ENCODE data around the gene LRRC8E.

The LRRC8E gene

DNA sequence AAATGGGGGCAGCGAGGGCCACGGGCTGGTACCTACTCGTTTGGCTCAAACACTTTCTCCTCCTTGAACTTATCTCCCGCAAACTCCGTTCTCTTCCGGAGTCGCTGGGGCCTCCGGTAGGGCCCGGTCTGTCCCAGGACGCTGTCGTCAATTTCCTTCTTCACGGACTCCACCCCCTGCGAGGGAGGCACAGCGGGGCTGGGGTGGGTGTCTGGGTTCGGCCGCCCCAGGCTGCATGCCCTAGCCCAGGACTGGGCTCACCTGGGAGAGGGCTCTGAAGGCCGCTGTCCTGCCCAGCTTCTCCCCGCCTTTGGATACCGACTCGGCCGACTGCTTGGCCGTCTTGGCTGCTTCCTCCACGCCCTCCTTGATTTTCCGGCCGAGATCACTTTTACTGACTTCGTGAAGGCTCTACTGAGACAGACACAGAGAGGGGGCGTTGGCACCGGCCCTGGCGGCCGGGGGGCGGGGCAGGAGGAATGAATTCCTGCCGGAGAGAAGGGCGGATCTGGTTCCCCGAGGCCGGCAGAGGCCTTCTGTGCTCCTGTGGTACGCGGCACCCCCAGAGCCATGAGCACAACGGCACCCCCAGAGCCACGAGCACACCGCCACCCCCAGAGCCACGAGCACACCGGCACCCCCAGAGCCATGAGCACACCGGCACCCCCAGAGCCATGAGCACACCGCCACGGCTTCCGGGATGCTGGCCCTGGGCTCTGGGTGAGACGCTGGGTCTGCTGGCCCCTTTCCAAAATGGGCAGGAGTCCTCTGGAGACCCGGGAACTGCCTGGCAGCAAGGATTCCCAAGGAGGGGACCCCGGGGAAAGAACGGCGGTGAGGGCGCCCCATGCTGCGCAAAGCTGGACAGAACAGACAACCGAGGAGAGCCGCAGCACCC lies 45.8 kb downstream of the LRRC8E start:
- no peak for FAIRE-seq

GRCh38 chr19:7934766-7935165 lies 46.5 kb downstream of the LRRC8E start:
- no peak for FAIRE-seq

- no peak for FAIRE-seq
These were observed 52.5 kb downstream of the LRRC8E start for GRCh38 chr19:7940841-7941240.

- FAIRE-seq: no peak
These were observed 53.7 kb downstream of the LRRC8E start for GRCh38 chr19:7941895-7942596.

DNA sequence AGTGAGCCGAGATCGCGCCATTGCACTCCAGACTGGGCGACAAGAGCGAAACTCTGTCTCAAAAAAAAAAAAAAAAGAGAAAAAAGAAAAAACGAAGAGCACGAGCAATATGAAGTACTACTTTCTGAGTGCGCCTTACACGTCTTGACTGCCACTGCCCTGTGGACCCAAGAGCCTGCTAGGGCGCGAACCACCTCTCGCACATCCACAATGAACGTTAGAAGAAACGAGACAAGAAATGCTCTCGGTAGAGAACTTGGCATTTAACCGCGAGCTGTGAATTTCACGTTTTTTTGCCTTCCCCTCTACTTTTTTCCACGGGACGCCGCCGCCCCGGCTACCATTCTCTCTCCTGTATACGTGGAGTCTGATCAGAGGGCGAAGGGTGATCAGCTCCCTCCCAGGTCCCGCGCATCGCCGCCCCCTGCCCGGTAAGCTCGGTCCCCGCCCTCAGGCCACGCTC lies 54.7 kb downstream of the LRRC8E start:
- no peak for FAIRE-seq

GRCh38 chr19:7943444-7944176 lies 55.3 kb downstream of the LRRC8E start, which contains the start of gene TIMM44:
Gene TIMM44, minus strand, starts transcription at chr19:7943666. Its CDS starts 15 bp downstream, at chr19:7943651.
- peak; percentile 99 for FAIRE-seq

- peak; percentile 77 for FAIRE-seq
These were observed 56.0 kb downstream of the LRRC8E start for GRCh38 chr19:7944177-7944761.

GRCh38 chr19:7947939-7948338 lies 59.6 kb downstream of the LRRC8E start:
- FAIRE-seq: no peak

All from A204.1 (cell line).